Measurements from ENCODE around the gene ZNF710. TPM values are rescaled to one million over a fixed set of nuclear protein-coding genes. Genes with fewer than 3 reads are reported as not detected.

ZNF710 gene
- total RNA-seq, 4 donors from 2014 or later: 5.4 to 13.9 (median 7.0) TPM

DNA sequence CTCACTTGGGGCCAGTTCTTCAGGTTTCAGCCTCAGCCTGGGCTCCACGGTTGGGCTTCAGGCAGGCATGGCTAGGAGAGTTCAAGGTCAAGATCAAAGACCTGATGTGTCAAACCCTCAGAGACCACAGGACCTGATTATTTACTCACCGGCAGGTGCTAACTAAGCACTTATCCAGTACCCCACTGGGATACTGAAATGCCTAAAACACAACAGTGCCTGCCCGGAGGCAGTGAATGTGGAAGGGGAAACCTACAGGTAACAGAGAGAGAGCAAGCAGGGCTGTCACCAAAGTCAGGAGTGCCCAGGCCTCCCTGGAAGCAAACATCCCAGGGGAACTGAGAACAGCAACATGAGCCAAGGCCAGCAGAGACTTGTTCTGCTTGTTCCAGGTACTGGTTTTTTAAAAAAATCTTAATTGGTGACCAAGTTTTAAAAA lies 94.4 kb downstream of the ZNF710 start:
- DNase-seq (ENCODE audit: low spot score): no peak
- ATAC-seq (ENCODE audit: low FRiP score): no peak
- no peak for TF ChIP-seq CTCF (IDR thresholded peaks at IDR 0.05)

- TF ChIP-seq CTCF (IDR thresholded peaks at IDR 0.05): no peak
- ATAC-seq (ENCODE audit: low FRiP score) (no peak), DNase-seq (ENCODE audit: low spot score) (no peak)
Observed at GRCh38 chr15:90097475-90097874, 96.4 kb downstream of the ZNF710 start.

- ATAC-seq (ENCODE audit: low FRiP score) (no peak), DNase-seq (ENCODE audit: low spot score) (no peak)
- TF ChIP-seq CTCF (IDR thresholded peaks at IDR 0.05): no peak
Observed at GRCh38 chr15:90099072-90099867, 98.1 kb downstream of the ZNF710 start.

GRCh38 chr15:90099868-90100831 lies 99.0 kb downstream of the ZNF710 start:
- no peak for DNase-seq (ENCODE audit: low spot score)
- no peak for TF ChIP-seq CTCF (IDR thresholded peaks at IDR 0.05)
- ATAC-seq (ENCODE audit: low FRiP score): no peak

DNA sequence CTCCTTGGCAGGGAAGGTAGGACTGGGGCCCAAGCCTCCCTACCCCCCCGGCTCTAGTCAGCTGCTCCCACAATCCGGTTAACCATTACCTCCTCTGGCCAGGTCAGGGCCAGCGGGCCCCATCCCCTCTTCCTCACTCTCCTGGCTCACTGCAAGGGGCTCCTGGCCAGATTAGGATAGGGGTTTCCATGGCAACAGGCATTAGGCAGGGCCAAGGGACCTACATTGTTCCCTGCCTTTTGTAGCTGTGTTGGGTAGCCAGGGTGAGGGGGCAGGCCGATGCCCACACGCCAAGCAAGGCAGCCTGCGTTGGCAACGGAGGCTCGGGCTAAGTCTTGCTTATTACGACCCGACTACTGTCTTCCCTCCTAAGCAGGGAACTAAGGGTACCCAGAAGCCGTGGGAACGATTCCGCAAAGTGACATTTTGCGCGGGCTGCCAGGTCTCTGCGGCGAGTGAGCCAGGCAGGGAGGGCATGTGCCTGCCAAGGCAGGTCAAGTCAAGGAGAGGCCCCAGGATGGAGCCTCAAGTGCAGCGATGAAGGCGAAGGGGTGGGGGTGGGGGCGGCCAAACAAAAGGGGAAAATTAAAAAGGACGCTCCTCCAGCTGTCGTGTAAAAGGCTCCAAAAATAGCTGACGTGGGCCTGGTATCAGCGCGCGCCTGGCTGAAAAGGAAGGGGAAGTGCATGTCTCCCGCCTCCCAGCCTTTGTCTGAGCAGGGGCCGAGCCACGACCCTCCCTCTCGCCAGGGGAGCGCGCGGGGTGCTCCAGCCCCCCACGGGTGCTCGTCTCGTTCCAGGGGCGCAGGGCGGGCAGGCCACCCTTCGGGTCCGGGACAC lies 100.2 kb downstream of the ZNF710 start:
- TF ChIP-seq CTCF (IDR thresholded peaks at IDR 0.05): no peak
- DNase-seq (ENCODE audit: low spot score) (no peak), ATAC-seq (ENCODE audit: low FRiP score) (no peak)

Measured in omental fat pad (tissue), 4 donors.